HL-60 (cell line): ENCODE data around the gene MSRB3.

ENCODE experiments used
- DNase-seq, 2 experiments: peaks; one replicate each; pipeline ENCODE4 v3.0.0-alpha.2; 2010 to 2020; ENCODE audit warnings: low read depth in 1 of 2, low spot score in 1 of 2
- H3K27ac ChIP-seq: fragments of 250-450 bp; sonication (Bioruptor Pico); replicated peaks from 2 replicates; pipeline ENCODE4 v1.5.1; 2020; ENCODE audit warnings: mild to moderate bottlenecking, moderate library complexity
- H3K27me3 ChIP-seq: fragments of 250-450 bp; sonication (Bioruptor Pico); 2 replicates; pipeline ENCODE4 v1.5.1; 2021; ENCODE audit warnings: mild to moderate bottlenecking, moderate library complexity; ENCODE audit not compliant: insufficient read depth, poor library complexity, severe bottlenecking
- H3K4me3 ChIP-seq: replicated peaks from 2 replicates; pipeline ENCODE4 v1.5.1; 2011; ENCODE audit warnings: mild to moderate bottlenecking, control low read depth, low read length; ENCODE audit not compliant: insufficient read depth
- GABPA ChIP-seq: IDR thresholded peaks from 2 replicates; pipeline ENCODE4 v1.6.1; 2012; ENCODE audit warnings: low read depth
- POLR2AphosphoS5 ChIP-seq: IDR thresholded peaks from 2 replicates; pipeline ENCODE4 v1.6.1; 2012; ENCODE audit warnings: low read depth
- SPI1 ChIP-seq: IDR thresholded peaks from 2 replicates; pipeline ENCODE4 v1.6.1; 2012; ENCODE audit warnings: low read depth, mild to moderate bottlenecking, borderline replicate concordance
- TF ChIP-seq, protein P1 (sequence below): IDR thresholded peaks from 2 replicates; pipeline ENCODE4 v1.6.1; 2012; ENCODE audit warnings: low read depth; ENCODE audit not compliant: insufficient replicate concordance
- TF ChIP-seq, protein P2 (sequence below): IDR thresholded peaks from one replicate; pipeline ENCODE4 v1.5.1; 2011; ENCODE audit warnings: low read length, control low read depth, inconsistent platforms; ENCODE audit not compliant: insufficient read depth

MSRB3 gene

DNA sequence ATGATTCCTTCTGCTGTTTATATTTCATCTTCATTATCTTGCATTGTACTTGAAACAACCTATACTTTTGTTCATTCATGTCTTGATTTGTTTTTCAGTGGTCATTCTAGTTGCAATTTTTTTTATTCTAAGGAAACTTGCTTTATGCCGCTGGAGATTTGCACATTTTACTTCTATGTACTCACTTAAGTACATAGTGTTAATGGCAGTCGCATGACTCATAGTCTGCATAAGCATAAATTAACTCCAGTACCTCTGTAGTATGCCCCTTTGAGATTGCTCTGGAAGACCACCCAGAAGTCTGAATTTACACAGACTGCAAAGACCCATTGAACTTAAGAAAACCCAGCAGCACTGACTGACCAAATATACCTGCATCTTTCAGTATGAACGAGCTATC, 77.0 kb downstream of the MSRB3 start:
- Histone ChIP-seq H3K27ac (no peak overlapping the region), H3K4me3 (no peak overlapping the region), H3K27me3 (no peaks in the 10 kb centered on the region)
- no peak for TF ChIP-seq SPI1
- TF ChIP-seq, protein P1, sequence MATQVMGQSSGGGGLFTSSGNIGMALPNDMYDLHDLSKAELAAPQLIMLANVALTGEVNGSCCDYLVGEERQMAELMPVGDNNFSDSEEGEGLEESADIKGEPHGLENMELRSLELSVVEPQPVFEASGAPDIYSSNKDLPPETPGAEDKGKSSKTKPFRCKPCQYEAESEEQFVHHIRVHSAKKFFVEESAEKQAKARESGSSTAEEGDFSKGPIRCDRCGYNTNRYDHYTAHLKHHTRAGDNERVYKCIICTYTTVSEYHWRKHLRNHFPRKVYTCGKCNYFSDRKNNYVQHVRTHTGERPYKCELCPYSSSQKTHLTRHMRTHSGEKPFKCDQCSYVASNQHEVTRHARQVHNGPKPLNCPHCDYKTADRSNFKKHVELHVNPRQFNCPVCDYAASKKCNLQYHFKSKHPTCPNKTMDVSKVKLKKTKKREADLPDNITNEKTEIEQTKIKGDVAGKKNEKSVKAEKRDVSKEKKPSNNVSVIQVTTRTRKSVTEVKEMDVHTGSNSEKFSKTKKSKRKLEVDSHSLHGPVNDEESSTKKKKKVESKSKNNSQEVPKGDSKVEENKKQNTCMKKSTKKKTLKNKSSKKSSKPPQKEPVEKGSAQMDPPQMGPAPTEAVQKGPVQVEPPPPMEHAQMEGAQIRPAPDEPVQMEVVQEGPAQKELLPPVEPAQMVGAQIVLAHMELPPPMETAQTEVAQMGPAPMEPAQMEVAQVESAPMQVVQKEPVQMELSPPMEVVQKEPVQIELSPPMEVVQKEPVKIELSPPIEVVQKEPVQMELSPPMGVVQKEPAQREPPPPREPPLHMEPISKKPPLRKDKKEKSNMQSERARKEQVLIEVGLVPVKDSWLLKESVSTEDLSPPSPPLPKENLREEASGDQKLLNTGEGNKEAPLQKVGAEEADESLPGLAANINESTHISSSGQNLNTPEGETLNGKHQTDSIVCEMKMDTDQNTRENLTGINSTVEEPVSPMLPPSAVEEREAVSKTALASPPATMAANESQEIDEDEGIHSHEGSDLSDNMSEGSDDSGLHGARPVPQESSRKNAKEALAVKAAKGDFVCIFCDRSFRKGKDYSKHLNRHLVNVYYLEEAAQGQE, result no peak
- no peak for TF ChIP-seq POLR2AphosphoS5
- TF ChIP-seq GABPA, result no peak
- TF ChIP-seq, protein P2, sequence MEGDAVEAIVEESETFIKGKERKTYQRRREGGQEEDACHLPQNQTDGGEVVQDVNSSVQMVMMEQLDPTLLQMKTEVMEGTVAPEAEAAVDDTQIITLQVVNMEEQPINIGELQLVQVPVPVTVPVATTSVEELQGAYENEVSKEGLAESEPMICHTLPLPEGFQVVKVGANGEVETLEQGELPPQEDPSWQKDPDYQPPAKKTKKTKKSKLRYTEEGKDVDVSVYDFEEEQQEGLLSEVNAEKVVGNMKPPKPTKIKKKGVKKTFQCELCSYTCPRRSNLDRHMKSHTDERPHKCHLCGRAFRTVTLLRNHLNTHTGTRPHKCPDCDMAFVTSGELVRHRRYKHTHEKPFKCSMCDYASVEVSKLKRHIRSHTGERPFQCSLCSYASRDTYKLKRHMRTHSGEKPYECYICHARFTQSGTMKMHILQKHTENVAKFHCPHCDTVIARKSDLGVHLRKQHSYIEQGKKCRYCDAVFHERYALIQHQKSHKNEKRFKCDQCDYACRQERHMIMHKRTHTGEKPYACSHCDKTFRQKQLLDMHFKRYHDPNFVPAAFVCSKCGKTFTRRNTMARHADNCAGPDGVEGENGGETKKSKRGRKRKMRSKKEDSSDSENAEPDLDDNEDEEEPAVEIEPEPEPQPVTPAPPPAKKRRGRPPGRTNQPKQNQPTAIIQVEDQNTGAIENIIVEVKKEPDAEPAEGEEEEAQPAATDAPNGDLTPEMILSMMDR, result no peak
- no peak for DNase-seq

DNA sequence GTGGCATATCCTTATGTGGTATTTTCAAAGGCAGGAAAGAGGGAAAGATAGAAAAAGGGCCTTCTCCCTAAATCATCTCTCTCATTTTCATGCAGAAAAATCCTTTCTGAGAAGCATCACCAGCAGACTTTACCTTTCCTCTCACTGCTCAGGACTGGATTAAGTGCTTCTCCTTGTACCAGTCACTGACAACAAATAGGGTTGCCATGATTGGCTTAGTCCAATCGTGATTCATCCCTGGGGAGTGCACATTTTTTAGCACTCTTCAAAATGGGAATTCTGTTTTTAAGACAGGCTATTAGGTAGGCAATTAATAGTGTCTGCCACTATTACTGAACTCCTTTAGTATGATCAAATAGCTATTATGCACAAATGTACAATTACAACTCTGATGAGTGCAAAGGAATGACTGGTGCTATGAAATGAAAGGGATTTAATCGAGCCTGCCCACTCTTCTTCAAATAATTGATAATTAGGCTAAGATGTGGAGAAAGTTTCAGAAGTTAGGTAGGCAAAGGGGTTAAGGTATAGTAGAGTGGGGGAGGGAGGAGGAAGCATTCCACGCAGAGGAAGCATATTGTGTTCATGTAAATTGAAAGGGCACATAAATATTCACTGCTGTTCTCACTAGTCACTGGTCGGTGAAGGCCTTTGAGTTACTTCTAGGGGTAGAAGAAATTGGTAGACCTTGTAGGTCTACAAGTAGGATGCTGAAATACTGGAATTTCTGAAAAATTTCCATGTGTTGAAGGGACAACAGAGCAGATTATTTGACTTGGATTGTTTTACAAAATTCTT, 84.0 kb downstream of the MSRB3 start:
- Histone ChIP-seq H3K4me3 (no peak overlapping the region), H3K27ac (no peak overlapping the region), H3K27me3 (no peaks in the 10 kb centered on the region)
- TF ChIP-seq GABPA, result no peak
- no peak for DNase-seq

GRCh38 chr12:65364046-65364445, 85.6 kb downstream of the MSRB3 start:
- TF ChIP-seq GABPA (no peak), POLR2AphosphoS5 (no peak), SPI1 (no peak)
- TF ChIP-seq, protein P1, result no peak
- TF ChIP-seq, protein P2, result no peak
- Histone ChIP-seq H3K4me3 (no peak overlapping the region), H3K27me3 (no peaks in the 10 kb centered on the region), H3K27ac (no peak overlapping the region)
- no peak for DNase-seq

GRCh38 chr12:65367396-65367795, 88.9 kb downstream of the MSRB3 start:
- DNase-seq, result no peak
- TF ChIP-seq, protein P1, result no peak
- TF ChIP-seq SPI1, result no peak
- TF ChIP-seq GABPA, result no peak
- TF ChIP-seq POLR2AphosphoS5, result no peak
- TF ChIP-seq, protein P2, result no peak
- no peaks in the 10 kb centered on the region for H3K27me3 ChIP-seq
- H3K27ac ChIP-seq, result no peak overlapping the region
- no peak overlapping the region for H3K4me3 ChIP-seq
